Neural progenitor cell (in vitro differentiated cells): ENCODE measurements around the gene ZFHX3. TPM values are rescaled to one million over a fixed set of nuclear protein-coding genes. Genes with fewer than 3 reads are reported as not detected.
A peak's percentile ranks its signal among the peaks of the same experiment; 100 is the strongest.

ENCODE experiments used
- DNase-seq: peaks from one replicate; pipeline ENCODE4 v3.0.0-alpha.2; 2016; ENCODE audit warnings: low spot score
- H2AFZ ChIP-seq: fragments of 200-600 bp; sonication (generic); replicated peaks from 2 replicates; pipeline ENCODE4 v1.6.1; 2016; ENCODE audit warnings: antibody characterized with exemption
- H3F3A ChIP-seq: fragments of 200-600 bp; sonication (generic); 2 replicates; pipeline ENCODE4 v1.6.1; 2016; ENCODE audit warnings: antibody characterized with exemption, low read depth
- H3K27ac ChIP-seq: fragments of 200-600 bp; sonication (generic); 2 replicates; pipeline ENCODE4 v1.5.1; 2016; ENCODE audit warnings: mild to moderate bottlenecking
- H3K27me3 ChIP-seq: fragments of 200-600 bp; sonication (generic); 2 replicates; pipeline ENCODE4 v1.6.1; 2016; ENCODE audit warnings: mild to moderate bottlenecking, moderate library complexity
- H3K36me3 ChIP-seq: fragments of 200-600 bp; sonication (generic); 2 replicates; pipeline ENCODE4 v1.5.1; 2016
- H3K4me1 ChIP-seq: fragments of 200-600 bp; sonication (generic); 2 replicates; pipeline ENCODE4 v1.6.1; 2016; ENCODE audit warnings: mixed run types
- H3K4me2 ChIP-seq: fragments of 200-600 bp; sonication (generic); 2 replicates; pipeline ENCODE4 v1.6.1; 2016
- H3K4me3 ChIP-seq: fragments of 200-600 bp; sonication (generic); 2 replicates; pipeline ENCODE4 v1.5.1; 2016
- H3K79me2 ChIP-seq: fragments of 200-600 bp; sonication (generic); 2 replicates; pipeline ENCODE4 v1.6.1; 2016; ENCODE audit warnings: low read depth
- H3K9ac ChIP-seq: fragments of 200-600 bp; sonication (generic); 2 replicates; pipeline ENCODE4 v1.6.1; 2016
- H3K9me3 ChIP-seq: fragments of 200-600 bp; sonication (generic); 2 replicates; pipeline ENCODE4 v1.5.1; 2016; ENCODE audit warnings: low read depth
- H4K20me1 ChIP-seq: fragments of 200-600 bp; sonication (generic); 2 replicates; pipeline ENCODE4 v1.6.1; 2016; ENCODE audit warnings: low read depth
- H3K27ac Mint-ChIP-seq: 3 replicates; pipeline ENCODE4 v1.8.0; 2021; ENCODE audit warnings: mixed read lengths
- H3K27me3 Mint-ChIP-seq: 2 replicates; pipeline ENCODE4 v1.8.0; 2022; ENCODE audit warnings: low read depth, mild to moderate bottlenecking, inconsistent platforms, moderate library complexity, mixed read lengths; ENCODE audit not compliant: insufficient read depth
- H3K36me3 Mint-ChIP-seq: 3 replicates; pipeline ENCODE4 v1.8.0; 2021; ENCODE audit warnings: mixed read lengths
- H3K4me1 Mint-ChIP-seq: 3 replicates; pipeline ENCODE4 v1.8.0; 2021; ENCODE audit warnings: mixed read lengths
- H3K4me3 Mint-ChIP-seq: 3 replicates; pipeline ENCODE4 v1.8.0; 2021; ENCODE audit warnings: mild to moderate bottlenecking, moderate library complexity, mixed read lengths
- H3K9me3 Mint-ChIP-seq: 3 replicates; pipeline ENCODE4 v1.8.0; 2020; ENCODE audit warnings: mixed read lengths
- CTCF ChIP-seq: fragments of 200-600 bp; sonication (generic); IDR thresholded peaks from 2 replicates; pipeline ENCODE4 v1.5.1; 2017; ENCODE audit warnings: antibody characterized with exemption, mild to moderate bottlenecking
- EZH2 ChIP-seq: fragments of 200-600 bp; sonication (generic); IDR thresholded peaks from 2 replicates; pipeline ENCODE4 v1.6.1; 2017; ENCODE audit warnings: antibody characterized with exemption, mild to moderate bottlenecking, moderate library complexity
- EZH2phosphoT487 ChIP-seq: fragments of 200-600 bp; sonication (generic); IDR thresholded peaks from 2 replicates; pipeline ENCODE4 v1.6.1; 2017; ENCODE audit warnings: antibody characterized with exemption
- total RNA-seq: library from RNA; depleted of rRNA; stranded (reverse); fragments of >200 nt; gene quantifications from 2 replicates; pipeline ENCODE4 v1.2.3, GENCODE V29; 2015; ENCODE audit warnings: low replicate concordance

ZFHX3 gene
- total RNA-seq, 1 donor from 2014 or later, result 2.4 TPM

- Mint-ChIP-seq H3K9me3 (peaks cover 2% of the 10 kb centered on the region), H3K36me3 (peaks cover 3% of the 10 kb centered on the region), H3K27ac (peak overlapping the region; percentile 78), H3K27me3 (peaks cover 11% of the 10 kb centered on the region), H3K4me1 (peaks cover 8% of the 10 kb centered on the region), H3K4me3 (no peak overlapping the region)
- H3K4me1 ChIP-seq, result peaks cover 63% of the 10 kb centered on the region
- H3K4me3 ChIP-seq, result no peak overlapping the region
- H3K9me3 ChIP-seq, result no peaks in the 10 kb centered on the region
- no peak for DNase-seq
- peaks cover 61% of the 10 kb centered on the region for H3F3A ChIP-seq
- peaks cover 2% of the 10 kb centered on the region for H3K79me2 ChIP-seq
- H3K9ac ChIP-seq, result no peak overlapping the region
- no peak overlapping the region for H2AFZ ChIP-seq
- H4K20me1 ChIP-seq, result peaks cover 81% of the 10 kb centered on the region
- H3K27ac ChIP-seq, result no peak overlapping the region
- H3K36me3 ChIP-seq, result no peaks in the 10 kb centered on the region
- H3K27me3 ChIP-seq, result peaks cover 88% of the 10 kb centered on the region
- H3K4me2 ChIP-seq, result peak overlapping the region; percentile 40
- TF ChIP-seq EZH2phosphoT487 (no peak), EZH2 (no peak), CTCF (no peak)
Observed at GRCh38 chr16:73054813-73055482, 7.0 kb upstream of the ZFHX3 start.

- no peak overlapping the region for H3K4me3 Mint-ChIP-seq
- H3K4me1 Mint-ChIP-seq, result peaks cover 4% of the 10 kb centered on the region
- H3K9me3 Mint-ChIP-seq, result peaks cover 2% of the 10 kb centered on the region
- peaks cover 63% of the 10 kb centered on the region for H3K4me1 ChIP-seq
- peaks cover 3% of the 10 kb centered on the region for H3K36me3 Mint-ChIP-seq
- peaks cover 61% of the 10 kb centered on the region for H3F3A ChIP-seq
- no peak for TF ChIP-seq EZH2
- no peak for TF ChIP-seq EZH2phosphoT487
- TF ChIP-seq CTCF, result no peak
- no peak for DNase-seq
- H3K27ac Mint-ChIP-seq, result peak overlapping the region; percentile 68
- no peaks in the 10 kb centered on the region for H3K36me3 ChIP-seq
- peaks cover 88% of the 10 kb centered on the region for H3K27me3 ChIP-seq
- H3K79me2 ChIP-seq, result peaks cover 6% of the 10 kb centered on the region
- H3K4me3 ChIP-seq, result no peak overlapping the region
- H3K4me2 ChIP-seq, result peak overlapping the region; percentile 40
- peaks cover 81% of the 10 kb centered on the region for H4K20me1 ChIP-seq
- no peak overlapping the region for H3K9ac ChIP-seq
- no peak overlapping the region for H3K27ac ChIP-seq
- no peak overlapping the region for H2AFZ ChIP-seq
- H3K27me3 Mint-ChIP-seq, result peaks cover 11% of the 10 kb centered on the region
- H3K9me3 ChIP-seq, result no peaks in the 10 kb centered on the region
Observed at GRCh38 chr16:73054498-73054812, 6.5 kb upstream of the ZFHX3 start.

GRCh38 chr16:73054125-73054484 is 6.2 kb upstream of the ZFHX3 start:
- TF ChIP-seq EZH2phosphoT487, result no peak
- no peak for TF ChIP-seq CTCF
- no peak for TF ChIP-seq EZH2
- no peaks in the 10 kb centered on the region for H3K9me3 ChIP-seq
- no peak overlapping the region for H3K27ac ChIP-seq
- H3K4me2 ChIP-seq, result peak overlapping the region; percentile 52
- H4K20me1 ChIP-seq, result peaks cover 83% of the 10 kb centered on the region
- Mint-ChIP-seq H3K4me1 (peaks cover under 1% of the 10 kb centered on the region), H3K27ac (peak overlapping the region; percentile 68), H3K9me3 (peaks cover 2% of the 10 kb centered on the region), H3K36me3 (peaks cover 3% of the 10 kb centered on the region), H3K4me3 (no peak overlapping the region), H3K27me3 (peaks cover 11% of the 10 kb centered on the region)
- peaks cover 88% of the 10 kb centered on the region for H3K27me3 ChIP-seq
- H3K9ac ChIP-seq, result no peak overlapping the region
- no peak overlapping the region for H3K4me3 ChIP-seq
- H2AFZ ChIP-seq, result no peak overlapping the region
- DNase-seq, result no peak
- H3K79me2 ChIP-seq, result peaks cover 6% of the 10 kb centered on the region
- peaks cover 64% of the 10 kb centered on the region for H3K4me1 ChIP-seq
- peaks cover 61% of the 10 kb centered on the region for H3F3A ChIP-seq
- H3K36me3 ChIP-seq, result no peaks in the 10 kb centered on the region
